GM18498 (cell line): ENCODE measurements around the gene TDRD6.

Source experiments
- ATAC-seq: cut with Tn5 transposase; IDR thresholded peaks from one replicate; pipeline ENCODE4 v1.9.1; 2021; ENCODE audit warnings: mild to moderate bottlenecking, moderate library complexity; ENCODE audit not compliant: unreplicated experiment

The TDRD6 gene

DNA sequence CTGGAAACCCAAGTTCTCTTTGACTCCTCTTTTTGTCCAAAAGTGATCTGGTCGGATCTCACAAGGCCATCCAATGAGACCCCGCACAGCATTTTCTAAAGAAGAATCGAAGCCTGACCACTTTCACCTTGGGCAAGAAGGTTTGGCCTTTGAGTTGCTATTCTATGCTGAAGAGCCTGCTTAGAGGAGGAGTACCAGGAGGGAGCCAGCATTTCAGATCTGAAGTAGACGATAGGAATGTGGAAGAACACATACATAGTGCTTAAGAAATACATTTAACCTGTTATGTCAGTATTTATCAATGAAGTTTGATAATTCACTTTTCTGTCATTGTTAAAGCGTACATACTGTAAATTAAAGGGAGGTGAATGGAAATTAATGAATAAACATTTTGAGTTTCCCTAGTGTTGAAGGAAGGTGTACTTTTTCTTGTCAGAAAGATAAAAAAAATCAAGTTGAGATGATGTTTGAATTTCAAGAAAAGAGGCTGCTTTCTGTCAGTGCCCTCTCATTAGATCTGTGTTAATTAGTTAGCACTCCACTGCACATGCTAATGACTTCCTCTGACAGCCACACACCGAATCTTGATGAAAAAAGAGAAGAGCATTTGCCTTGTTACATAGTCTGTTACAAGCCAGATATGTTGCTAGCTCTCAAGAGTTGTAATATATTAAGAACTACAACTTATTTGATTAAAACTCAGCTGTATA lies 10.9 kb upstream of the TDRD6 start:
- no peak for ATAC-seq

DNA sequence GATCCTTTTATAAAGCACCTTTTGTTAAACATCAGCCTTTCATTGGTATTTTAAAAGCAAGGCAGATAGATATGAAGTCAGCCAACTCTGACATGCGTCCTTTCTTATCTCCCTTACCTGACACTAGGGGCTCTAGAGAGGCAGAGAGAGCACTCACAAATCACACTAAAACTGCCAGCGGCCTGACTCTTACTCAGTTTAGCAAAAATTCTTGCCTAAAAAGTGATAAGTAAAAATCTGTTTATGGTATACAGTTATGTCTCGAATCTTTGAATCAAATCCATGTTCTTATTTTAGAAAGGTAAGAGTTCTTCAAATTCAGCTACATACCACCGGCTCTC lies 10.4 kb upstream of the TDRD6 start:
- ATAC-seq = no peak

DNA sequence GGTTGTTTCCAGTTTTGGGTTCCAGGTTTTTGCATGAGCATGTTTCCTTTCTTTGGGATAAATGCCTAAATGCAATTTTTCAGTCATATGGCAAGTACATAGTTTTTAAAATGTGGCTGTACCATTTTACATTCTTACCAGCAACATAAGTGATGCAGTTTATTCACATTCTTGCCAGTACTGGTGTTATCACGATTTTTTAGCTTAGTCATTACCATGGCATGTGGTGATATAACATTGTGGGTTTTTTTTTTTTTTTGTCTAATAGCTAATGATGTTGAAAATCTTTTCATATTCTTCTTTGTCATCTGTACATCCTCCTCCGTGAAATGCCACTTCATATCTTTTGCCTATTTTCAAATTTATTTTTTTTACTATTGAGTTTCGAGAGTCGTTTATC lies 2.9 kb upstream of the TDRD6 start:
- no peak for ATAC-seq

- no peak for ATAC-seq
Observed at GRCh38 chr6:46688117-46688965, 656 bp downstream of the TDRD6 start.

DNA sequence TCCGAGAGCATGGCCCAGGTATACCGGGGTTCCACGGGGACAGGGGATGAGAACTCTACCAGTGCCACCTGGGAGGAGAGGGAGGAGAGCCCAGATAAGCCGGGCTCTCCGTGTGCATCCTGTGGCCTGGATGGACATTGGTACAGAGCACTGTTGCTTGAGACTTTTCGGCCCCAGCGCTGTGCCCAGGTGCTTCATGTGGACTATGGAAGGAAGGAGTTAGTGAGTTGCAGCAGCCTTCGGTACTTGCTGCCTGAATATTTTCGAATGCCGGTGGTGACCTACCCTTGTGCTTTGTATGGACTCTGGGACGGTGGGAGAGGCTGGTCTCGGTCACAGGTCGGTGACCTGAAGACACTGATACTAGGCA lies 1.3 kb downstream of the TDRD6 start:
- ATAC-seq = no peak

- no peak for ATAC-seq
Observed at GRCh38 chr6:46689657-46690056, 2.0 kb downstream of the TDRD6 start.

- no peak for ATAC-seq
Observed at GRCh38 chr6:46690141-46690755, 2.6 kb downstream of the TDRD6 start.

GRCh38 chr6:46690911-46691451 lies 3.3 kb downstream of the TDRD6 start:
- no peak for ATAC-seq

- ATAC-seq = no peak
Observed at GRCh38 chr6:46699970-46700369, 12.3 kb downstream of the TDRD6 start.

DNA sequence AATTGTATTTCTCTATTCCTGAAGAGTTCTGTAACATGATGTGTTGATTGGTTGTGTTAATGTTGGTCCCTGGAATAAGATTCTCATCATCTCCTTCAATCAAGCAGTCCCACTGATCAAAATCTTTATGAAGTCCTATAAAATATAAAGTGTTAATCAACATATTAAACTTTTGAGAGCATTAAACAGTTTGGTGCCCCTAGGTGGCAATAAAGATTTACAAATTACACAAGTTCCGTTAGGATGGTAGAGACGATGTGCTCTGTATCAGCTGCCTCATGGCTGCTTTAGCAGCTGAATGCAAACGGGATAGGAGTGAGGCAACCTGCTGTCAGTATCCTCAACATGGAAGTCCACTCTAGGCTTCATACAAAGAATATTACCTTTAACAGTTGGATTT lies 16.9 kb downstream of the TDRD6 start:
- ATAC-seq = no peak

- ATAC-seq = peak; percentile 43
Observed at GRCh38 chr6:46706464-46706863, 18.8 kb downstream of the TDRD6 start.

GRCh38 chr6:46711491-46711890 lies 23.8 kb downstream of the TDRD6 start:
- ATAC-seq = no peak

DNA sequence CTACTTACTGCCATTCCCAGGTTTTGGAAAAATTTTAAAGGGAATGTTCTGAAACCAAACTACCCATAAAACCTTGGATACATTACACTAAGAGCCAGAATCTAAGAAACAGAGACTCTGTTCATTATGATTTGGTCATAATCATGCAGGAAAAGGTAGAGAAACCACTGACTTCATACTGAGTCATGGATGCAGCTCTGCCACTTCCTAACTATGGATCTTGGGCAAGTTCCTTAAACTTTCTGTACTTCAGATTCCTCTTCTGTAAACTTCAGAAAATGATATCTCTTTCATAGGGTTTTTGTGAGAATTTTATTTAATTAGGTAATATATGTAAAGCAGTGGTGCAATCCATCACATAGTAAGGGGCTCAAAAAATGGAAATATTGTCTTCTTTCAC lies 27.5 kb downstream of the TDRD6 start:
- ATAC-seq = no peak

DNA sequence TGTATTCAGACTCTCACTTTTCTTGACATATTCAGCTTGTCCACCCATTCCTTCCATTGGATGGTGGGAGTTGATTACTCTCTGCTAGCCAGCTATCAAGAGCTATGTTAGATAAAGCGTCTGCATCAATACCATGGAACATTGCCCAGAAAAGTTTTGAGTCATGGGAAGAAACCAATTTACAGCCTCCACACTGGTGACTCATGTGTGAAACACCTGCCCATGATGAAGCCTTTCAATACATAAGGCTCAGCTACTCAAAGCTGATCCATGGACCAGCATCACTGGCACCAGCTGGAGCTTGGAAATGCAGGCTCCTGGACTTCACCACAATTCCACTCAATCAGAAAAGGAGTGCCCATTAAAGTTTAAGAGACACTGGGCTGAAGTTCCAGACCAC lies 31.4 kb downstream of the TDRD6 start:
- no peak for ATAC-seq

DNA sequence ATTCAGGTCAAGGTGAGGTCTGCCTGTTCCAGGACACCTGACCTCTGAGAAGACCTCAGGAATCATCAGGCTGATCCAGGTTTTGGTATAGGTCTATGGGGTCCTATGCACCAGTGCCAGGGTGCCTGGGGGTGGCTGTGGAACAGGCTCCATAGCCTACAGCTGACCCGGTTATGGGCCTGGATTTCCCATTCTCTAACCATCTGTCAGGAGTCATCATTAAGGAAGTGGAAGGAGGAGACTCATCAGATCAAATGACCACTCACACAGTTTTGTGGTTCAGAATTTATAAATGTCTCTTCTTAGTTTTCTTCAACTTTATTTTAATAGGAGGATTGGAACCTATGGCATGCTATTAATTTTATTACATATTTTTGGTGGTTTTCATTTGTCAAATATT lies 32.7 kb downstream of the TDRD6 start:
- no peak for ATAC-seq

DNA sequence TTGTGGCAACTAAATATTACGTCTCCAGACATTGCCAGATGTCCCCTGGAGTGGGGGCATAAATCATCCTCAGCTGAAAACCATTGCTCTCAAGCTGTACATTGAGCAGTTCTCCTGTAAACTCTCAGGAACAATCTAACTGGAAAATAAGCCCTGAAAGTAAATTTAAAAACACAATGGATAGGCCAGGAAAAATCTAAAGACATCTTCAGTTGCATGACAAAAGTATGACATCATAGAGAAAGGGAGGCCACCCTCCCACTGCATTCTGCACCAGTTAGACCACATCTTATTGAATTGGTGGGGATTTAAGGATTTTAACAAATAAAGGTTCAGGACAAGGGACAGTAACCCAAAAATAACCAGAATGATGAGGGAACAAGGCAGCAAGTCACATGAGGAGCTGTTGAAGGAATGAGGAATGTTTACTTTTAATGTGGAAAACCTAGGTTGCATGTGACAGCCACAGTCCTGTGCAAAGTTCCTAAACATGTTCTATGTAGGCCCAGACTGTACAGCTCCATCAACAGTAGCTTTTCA lies 42.2 kb downstream of the TDRD6 start:
- ATAC-seq = no peak

GRCh38 chr6:46730921-46731461 lies 43.3 kb downstream of the TDRD6 start:
- ATAC-seq = no peak

DNA sequence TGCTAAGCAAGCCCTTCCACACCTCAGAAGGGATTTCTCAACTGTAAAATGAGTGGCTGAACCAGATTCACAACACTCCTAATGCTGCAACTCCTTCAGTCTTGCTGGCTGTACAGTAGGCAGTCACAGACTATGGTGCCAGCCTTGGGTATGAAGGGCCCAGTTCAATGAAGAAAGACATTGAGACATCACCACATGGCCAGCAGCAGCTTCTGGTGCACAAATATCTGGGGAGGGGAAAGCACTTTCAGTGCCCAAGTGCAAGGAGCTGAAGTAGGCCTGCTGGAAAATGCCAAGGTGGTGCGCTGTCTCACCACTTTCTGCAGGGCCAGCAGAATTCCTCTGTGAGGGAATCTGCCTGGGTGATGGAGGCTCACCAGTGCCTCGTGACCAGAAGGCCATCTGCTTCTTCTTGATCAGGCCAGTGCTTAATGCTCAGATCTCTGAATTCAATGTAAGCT lies 45.7 kb downstream of the TDRD6 start:
- no peak for ATAC-seq

GRCh38 chr6:46734867-46735719 lies 47.4 kb downstream of the TDRD6 start, which contains the start of gene PLA2G7:
Gene PLA2G7 (minus strand): TSS chr6:46735375. CDS start chr6:46722891, 12,484 bp downstream.
- no peak for ATAC-seq

DNA sequence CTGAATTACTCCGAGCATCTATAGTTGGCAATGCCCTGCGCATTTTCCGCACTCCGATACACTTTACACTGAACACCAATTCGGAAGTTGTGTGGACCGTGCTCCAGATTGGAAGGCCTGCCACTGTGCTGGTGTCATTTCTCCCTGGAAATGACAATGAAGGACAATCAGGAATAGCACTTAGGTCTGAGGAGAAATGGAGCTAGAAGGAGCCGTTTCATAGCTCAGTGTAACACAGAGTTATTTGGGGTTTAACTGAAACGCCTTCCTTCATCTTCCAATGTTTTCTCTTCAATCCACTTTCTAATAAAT lies 48.0 kb downstream of the TDRD6 start:
- ATAC-seq = no peak
